ENCODE results near the gene IFNAR1.

GRCh38 chr21:33327792-33328433, 3.1 kb downstream of the IFNAR1 start:
- TF ChIP-seq POLR2A (IDR thresholded peaks at IDR 0.05; ENCODE audit: low read depth, low read length) (no peak), POLR2AphosphoS5 (IDR thresholded peaks at IDR 0.05; ENCODE audit: low read depth, low read length) (no peak)
